ENCODE results near the gene GALNT5.
A peak's percentile ranks its signal among the peaks of the same experiment; 100 is the strongest.
"Not testable (repeated sequence)": the region's sequence is repeated elsewhere in the genome, so short reads cannot be mapped to it uniquely, and the experiment has no call there.

Gene GALNT5

DNA sequence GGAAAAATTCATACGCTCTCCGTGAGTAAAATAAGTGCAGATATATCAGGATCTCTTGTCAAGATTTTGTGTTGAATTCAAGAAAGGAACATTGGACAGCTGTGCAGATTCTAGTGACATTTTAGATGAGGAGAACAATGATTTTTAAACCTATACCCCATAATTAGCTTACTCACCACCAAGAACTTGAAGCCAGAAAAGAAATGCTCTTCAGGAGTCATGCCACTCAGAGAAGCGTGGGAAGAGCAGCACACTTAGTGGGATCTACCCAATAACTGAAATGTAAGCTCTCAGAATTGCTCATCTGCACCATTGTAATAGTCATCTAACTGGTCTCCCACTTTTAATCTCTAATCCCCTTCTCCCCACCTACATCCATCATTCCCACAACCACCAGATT lies 77.3 kb downstream of the GALNT5 start:
- no peak for FAIRE-seq
- TF ChIP-seq, protein P1, sequence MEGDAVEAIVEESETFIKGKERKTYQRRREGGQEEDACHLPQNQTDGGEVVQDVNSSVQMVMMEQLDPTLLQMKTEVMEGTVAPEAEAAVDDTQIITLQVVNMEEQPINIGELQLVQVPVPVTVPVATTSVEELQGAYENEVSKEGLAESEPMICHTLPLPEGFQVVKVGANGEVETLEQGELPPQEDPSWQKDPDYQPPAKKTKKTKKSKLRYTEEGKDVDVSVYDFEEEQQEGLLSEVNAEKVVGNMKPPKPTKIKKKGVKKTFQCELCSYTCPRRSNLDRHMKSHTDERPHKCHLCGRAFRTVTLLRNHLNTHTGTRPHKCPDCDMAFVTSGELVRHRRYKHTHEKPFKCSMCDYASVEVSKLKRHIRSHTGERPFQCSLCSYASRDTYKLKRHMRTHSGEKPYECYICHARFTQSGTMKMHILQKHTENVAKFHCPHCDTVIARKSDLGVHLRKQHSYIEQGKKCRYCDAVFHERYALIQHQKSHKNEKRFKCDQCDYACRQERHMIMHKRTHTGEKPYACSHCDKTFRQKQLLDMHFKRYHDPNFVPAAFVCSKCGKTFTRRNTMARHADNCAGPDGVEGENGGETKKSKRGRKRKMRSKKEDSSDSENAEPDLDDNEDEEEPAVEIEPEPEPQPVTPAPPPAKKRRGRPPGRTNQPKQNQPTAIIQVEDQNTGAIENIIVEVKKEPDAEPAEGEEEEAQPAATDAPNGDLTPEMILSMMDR (IDR thresholded peaks at IDR 0.05; ENCODE audit: insufficient read depth, missing control alignments) = no peak
- no peak for DNase-seq (ENCODE audit: insufficient read length, low spot score)

GRCh38 chr2:157336137-157337010 lies 78.9 kb downstream of the GALNT5 start:
- FAIRE-seq (peak; percentile 6), DNase-seq (ENCODE audit: insufficient read length, low spot score) (no peak)
- TF ChIP-seq, protein P1 (IDR thresholded peaks at IDR 0.05; ENCODE audit: insufficient read depth, missing control alignments) = peak; percentile 76

- DNase-seq (ENCODE audit: insufficient read length, low spot score) (no peak), FAIRE-seq (no peak)
- TF ChIP-seq, protein P1 (IDR thresholded peaks at IDR 0.05; ENCODE audit: insufficient read depth, missing control alignments) = no peak
Measured at GRCh38 chr2:157337978-157338377, 80.5 kb downstream of the GALNT5 start.

DNA sequence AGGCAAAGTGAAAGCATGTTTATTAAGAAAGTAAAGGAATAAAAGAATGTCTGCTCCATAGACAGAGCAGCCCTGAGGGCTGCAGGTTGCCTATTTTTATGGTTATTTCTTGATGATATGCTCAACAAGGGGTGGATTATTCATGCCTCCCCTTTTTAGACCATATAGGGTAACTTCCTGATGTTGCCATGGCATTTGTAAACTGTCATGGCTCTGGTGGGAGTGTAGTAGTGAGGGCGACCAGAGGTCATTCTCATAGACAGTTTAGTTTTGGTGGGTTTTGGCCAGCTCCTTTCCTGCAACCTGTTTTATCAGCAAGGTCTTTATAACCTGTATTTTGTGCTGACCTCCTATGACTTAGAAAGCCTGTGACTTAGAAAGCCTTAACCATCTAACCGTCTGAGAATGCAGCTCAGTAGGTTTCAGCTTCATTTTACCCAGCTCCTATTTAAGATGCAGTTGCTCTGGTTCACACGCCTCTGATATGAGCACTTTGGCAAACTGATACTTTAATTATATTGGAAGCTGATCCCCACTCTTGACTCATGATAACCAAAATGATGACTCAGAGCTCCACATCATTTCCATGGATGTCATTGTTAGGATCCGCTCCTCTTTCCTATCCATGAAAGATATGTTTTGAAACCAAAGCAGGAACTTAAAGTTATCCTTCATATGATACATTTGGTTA lies 82.6 kb downstream of the GALNT5 start:
- TF ChIP-seq, protein P1 (IDR thresholded peaks at IDR 0.05; ENCODE audit: insufficient read depth, missing control alignments) = no peak
- DNase-seq (ENCODE audit: insufficient read length, low spot score) = no peak
- no peak for FAIRE-seq

DNA sequence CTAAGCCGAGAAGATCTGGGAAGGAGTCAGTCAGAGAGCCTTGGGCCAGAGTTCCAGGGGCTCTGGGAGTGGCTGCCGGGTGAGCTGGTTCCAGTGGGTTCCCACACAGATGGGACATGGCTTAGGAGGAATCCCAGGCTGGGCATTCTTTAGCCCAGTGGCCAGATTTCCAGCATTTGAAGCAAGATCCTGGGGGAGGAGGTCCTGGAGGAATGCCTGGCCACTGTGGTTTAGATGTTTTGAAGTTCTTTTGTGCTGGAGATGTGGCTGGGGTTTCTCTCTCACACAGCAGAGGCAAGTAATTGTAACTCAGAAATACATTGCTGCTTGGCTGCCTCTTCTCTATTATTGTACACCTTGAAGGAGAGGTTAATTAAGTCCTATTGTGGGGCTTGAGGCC lies 83.9 kb downstream of the GALNT5 start:
- not testable (repeated sequence) for DNase-seq (ENCODE audit: insufficient read length, low spot score); FAIRE-seq

DNA sequence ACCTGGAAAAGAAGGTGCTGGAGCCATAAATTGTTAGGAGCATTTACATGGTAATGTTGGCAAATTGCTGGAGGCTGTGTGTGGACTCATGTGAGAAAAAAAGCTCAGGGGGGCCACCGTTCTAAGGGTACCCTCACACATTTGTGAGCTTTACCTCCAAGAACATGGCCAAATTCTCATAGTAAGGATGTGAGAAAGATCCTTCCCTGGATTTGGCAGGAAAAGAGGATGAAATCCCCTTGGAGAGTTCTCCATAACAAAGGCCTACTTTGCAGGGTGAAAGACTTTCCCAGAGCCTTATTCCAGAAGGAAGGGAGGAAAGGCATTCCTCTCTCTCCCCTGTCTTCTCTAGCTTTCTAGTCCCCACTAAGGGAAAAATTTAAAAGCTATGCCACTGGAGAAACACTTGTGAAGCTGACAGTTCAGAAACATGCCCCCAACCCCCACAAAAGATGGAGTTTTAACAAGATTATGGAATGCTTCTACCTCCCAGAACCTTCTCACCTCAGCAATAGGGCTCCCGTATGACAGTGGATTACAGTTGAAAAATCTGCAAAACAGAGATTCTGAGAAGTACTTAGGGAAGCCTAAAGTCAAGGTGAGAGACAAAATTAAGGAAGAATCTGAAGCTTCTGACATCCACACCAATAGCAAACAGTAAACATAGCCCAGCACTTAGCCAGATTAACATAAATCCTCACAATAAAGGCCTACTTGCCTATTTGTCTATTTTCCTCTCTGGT lies 88.3 kb downstream of the GALNT5 start:
- TF ChIP-seq, protein P1 (IDR thresholded peaks at IDR 0.05; ENCODE audit: insufficient read depth, missing control alignments) = no peak
- FAIRE-seq (no peak), DNase-seq (ENCODE audit: insufficient read length, low spot score) (no peak)

DNA sequence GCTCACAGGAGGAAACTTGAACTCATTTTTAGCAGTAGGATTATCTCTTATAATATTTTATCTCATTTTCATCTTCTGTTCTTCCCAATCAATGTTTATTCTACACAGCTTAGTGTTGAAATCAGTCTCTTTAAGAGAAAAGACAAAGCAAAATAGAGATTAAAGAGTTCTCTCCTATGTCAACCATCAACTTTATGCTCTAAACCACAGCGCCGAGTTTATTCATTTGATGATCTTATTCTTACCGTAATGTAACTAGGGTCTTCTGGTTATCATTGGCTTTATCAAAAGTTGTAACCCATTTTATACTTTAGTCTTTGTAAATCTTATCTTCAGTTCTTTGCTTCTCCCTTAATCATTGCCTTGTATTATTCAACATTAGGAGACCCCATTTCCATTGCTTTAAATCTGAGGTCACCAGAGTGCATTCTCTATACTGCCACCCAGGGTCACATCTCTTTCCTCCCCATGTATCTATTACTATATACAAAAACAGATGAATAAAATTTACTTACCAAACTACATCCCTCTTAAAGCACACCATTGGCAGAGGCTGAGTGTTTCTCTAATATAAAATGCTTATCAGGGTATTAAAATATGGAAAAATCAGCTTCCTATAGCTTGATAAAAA lies 90.9 kb downstream of the GALNT5 start:
- TF ChIP-seq, protein P1 (IDR thresholded peaks at IDR 0.05; ENCODE audit: insufficient read depth, missing control alignments) = no peak
- no peak for FAIRE-seq
- no peak for DNase-seq (ENCODE audit: insufficient read length, low spot score)
